HG03457 (cell line): ENCODE results near the gene MVP.
"Not testable (repeated sequence)": the region's sequence is repeated elsewhere in the genome, so short reads cannot be mapped to it uniquely, and the experiment has no call there.

Experiments used
- ATAC-seq: cut with Tn5 transposase; IDR thresholded peaks from one replicate; pipeline ENCODE4 v1.9.1; 2021; ENCODE audit warnings: moderate number of reproducible peaks; ENCODE audit not compliant: unreplicated experiment

The MVP gene

GRCh38 chr16:29869067-29869466, 48.8 kb downstream of the MVP start:
- ATAC-seq: not testable (repeated sequence)

GRCh38 chr16:29871822-29872546, 51.7 kb downstream of the MVP start:
- ATAC-seq: no peak

GRCh38 chr16:29873319-29873718, 53.1 kb downstream of the MVP start:
- ATAC-seq: no peak

GRCh38 chr16:29875206-29875605, 54.9 kb downstream of the MVP start:
- ATAC-seq: no peak

GRCh38 chr16:29876217-29876593, 55.9 kb downstream of the MVP start:
- ATAC-seq: no peak

- no peak for ATAC-seq
These were observed 56.5 kb downstream of the MVP start for GRCh38 chr16:29876594-29877249.

- no peak for ATAC-seq
These were observed 57.2 kb downstream of the MVP start for GRCh38 chr16:29877266-29877961.

- ATAC-seq: no peak
These were observed 57.9 kb downstream of the MVP start for GRCh38 chr16:29878172-29878571.

GRCh38 chr16:29881050-29881449, 60.8 kb downstream of the MVP start:
- ATAC-seq: no peak

GRCh38 chr16:29883987-29884386, 63.7 kb downstream of the MVP start:
- no peak for ATAC-seq

GRCh38 chr16:29889372-29889771, 69.1 kb downstream of the MVP start:
- not testable (repeated sequence) for ATAC-seq

GRCh38 chr16:29891525-29892457, 71.5 kb downstream of the MVP start:
- ATAC-seq: no peak

- no peak for ATAC-seq
These were observed 72.2 kb downstream of the MVP start for GRCh38 chr16:29892458-29892813.

GRCh38 chr16:29893553-29893952, 73.3 kb downstream of the MVP start:
- no peak for ATAC-seq

GRCh38 chr16:29894352-29894751, 74.1 kb downstream of the MVP start:
- no peak for ATAC-seq

GRCh38 chr16:29896841-29897240, 76.6 kb downstream of the MVP start:
- ATAC-seq: no peak

- ATAC-seq: no peak
These were observed 77.1 kb downstream of the MVP start for GRCh38 chr16:29897333-29897732.
